ENCODE results near the gene SLC6A20.

DNA sequence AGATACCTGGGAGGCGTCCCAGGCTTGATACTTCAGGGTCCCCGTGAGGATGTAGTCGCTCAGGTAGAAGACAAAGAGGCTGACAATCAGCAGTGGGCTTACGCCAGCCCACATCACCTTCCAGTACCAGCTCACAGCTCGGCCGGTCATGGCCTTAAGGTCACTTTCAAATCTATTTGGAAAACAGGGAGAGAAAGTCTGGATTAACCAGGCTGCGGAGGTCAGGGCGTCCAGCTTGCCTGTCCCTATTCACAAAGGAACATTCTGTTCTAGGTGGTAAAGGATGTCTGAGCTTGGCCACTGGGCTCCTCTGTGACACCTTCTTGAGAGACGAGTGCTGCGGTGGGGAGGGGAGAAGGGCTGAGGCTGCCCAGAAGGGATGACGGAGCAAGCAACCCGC lies 36.5 kb downstream of the SLC6A20 start:
- TF ChIP-seq, protein P1, sequence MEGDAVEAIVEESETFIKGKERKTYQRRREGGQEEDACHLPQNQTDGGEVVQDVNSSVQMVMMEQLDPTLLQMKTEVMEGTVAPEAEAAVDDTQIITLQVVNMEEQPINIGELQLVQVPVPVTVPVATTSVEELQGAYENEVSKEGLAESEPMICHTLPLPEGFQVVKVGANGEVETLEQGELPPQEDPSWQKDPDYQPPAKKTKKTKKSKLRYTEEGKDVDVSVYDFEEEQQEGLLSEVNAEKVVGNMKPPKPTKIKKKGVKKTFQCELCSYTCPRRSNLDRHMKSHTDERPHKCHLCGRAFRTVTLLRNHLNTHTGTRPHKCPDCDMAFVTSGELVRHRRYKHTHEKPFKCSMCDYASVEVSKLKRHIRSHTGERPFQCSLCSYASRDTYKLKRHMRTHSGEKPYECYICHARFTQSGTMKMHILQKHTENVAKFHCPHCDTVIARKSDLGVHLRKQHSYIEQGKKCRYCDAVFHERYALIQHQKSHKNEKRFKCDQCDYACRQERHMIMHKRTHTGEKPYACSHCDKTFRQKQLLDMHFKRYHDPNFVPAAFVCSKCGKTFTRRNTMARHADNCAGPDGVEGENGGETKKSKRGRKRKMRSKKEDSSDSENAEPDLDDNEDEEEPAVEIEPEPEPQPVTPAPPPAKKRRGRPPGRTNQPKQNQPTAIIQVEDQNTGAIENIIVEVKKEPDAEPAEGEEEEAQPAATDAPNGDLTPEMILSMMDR (conservative IDR thresholded peaks at IDR 0.05; ENCODE audit: low read length): no peak
- no peak for TF ChIP-seq EZH2phosphoT487 (IDR thresholded peaks at IDR 0.05; ENCODE audit: borderline replicate concordance, low read depth, low read length)

Measured in OCI-LY7 (cell line).